PC-3 (cell line): ENCODE results near the gene NET1. TPM values are rescaled to one million over a fixed set of nuclear protein-coding genes. Genes with fewer than 3 reads are reported as not detected.

Experiments used
- ATAC-seq: fragments of 200-7000 bp; cut with Tn5 transposase; 2 replicates; pipeline ENCODE4 v1.9.1; 2020; ENCODE audit warnings: mild to moderate bottlenecking, moderate library complexity
- BruUV-seq: library from RNA; stranded (reverse); fragments of 400-500 nt; replicated peaks from 2 replicates; lab custom pipeline; 2021; lab: Mats Ljungman, UMichigan
- CTCF ChIA-PET: fragments of 300-600 bp; sonication (Branson Sonifier 250); formaldehyde crosslinking; loops from one replicate; lab custom pipeline; 2022; ENCODE audit warnings: antibody characterized with exemption; lab: Charles Lee
- POLR2A ChIA-PET: fragments of 300-600 bp; sonication (Branson Sonifier 250); formaldehyde crosslinking; loops from one replicate; lab custom pipeline; 2022; ENCODE audit warnings: antibody characterized with exemption; ENCODE audit not compliant: unreplicated experiment; lab: Charles Lee
- DNase-seq: peaks from one replicate; pipeline ENCODE4 v3.0.0-alpha.2; 2015
- H2AFZ ChIP-seq: fragments of 300-600 bp; sonication (generic); 2 replicates; pipeline ENCODE4 v1.6.0; 2016; ENCODE audit warnings: antibody characterized with exemption, low read length
- H3F3A ChIP-seq: fragments of 300-600 bp; sonication (generic); one replicate; pipeline ENCODE4 v1.6.0; 2017; ENCODE audit warnings: antibody characterized with exemption, low read length, control low read depth, mild to moderate bottlenecking; ENCODE audit not compliant: unreplicated experiment
- H3K27ac ChIP-seq: fragments of 300-600 bp; sonication (generic); 2 replicates; pipeline ENCODE4 v1.5.1; 2016; ENCODE audit warnings: mild to moderate bottlenecking, low read length
- H3K27me3 ChIP-seq: fragments of 300-600 bp; sonication (generic); 2 replicates; pipeline ENCODE4 v1.6.1; 2016; ENCODE audit warnings: low read length, mixed read lengths
- H3K36me3 ChIP-seq: fragments of 300-600 bp; sonication (generic); 2 replicates; pipeline ENCODE4 v1.6.1; 2016; ENCODE audit warnings: low read depth, mixed run types, low read length, mixed read lengths
- H3K4me1 ChIP-seq: fragments of 300-600 bp; sonication (generic); 2 replicates; pipeline ENCODE4 v1.5.1; 2016; ENCODE audit warnings: low read length; ENCODE audit not compliant: insufficient read depth
- H3K4me2 ChIP-seq: fragments of 300-600 bp; sonication (generic); 2 replicates; pipeline ENCODE4 v1.6.0; 2016; ENCODE audit warnings: low read length
- H3K4me3 ChIP-seq: fragments of 300-600 bp; sonication (generic); 2 replicates; pipeline ENCODE4 v1.5.1; 2016; ENCODE audit warnings: mild to moderate bottlenecking, low read length, mixed read lengths
- H3K79me2 ChIP-seq: fragments of 300-600 bp; sonication (generic); 2 replicates; pipeline ENCODE4 v1.6.1; 2017; ENCODE audit warnings: low read length, mixed read lengths
- H3K9ac ChIP-seq: fragments of 300-600 bp; sonication (generic); 2 replicates; pipeline ENCODE4 v1.6.0; 2016; ENCODE audit warnings: mild to moderate bottlenecking, low read length
- H3K9me2 ChIP-seq: fragments of 300-600 bp; sonication (generic); replicated peaks from 2 replicates; pipeline ENCODE4 v1.6.1; 2016; ENCODE audit warnings: mixed run types, low read length, mixed read lengths
- H3K9me3 ChIP-seq: fragments of 300-600 bp; sonication (generic); 2 replicates; pipeline ENCODE4 v1.6.1; 2016; ENCODE audit warnings: low read length, mixed read lengths
- H4K20me1 ChIP-seq: fragments of 300-600 bp; sonication (generic); 2 replicates; pipeline ENCODE4 v1.6.1; 2016; ENCODE audit warnings: low read length, mixed read lengths
- CTCF ChIP-seq: fragments of 300-600 bp; sonication (generic); conservative IDR thresholded peaks from 2 replicates; pipeline ENCODE4 v1.5.1; 2017; ENCODE audit warnings: antibody characterized with exemption, low read depth, mild to moderate bottlenecking, low read length
- EZH2 ChIP-seq: fragments of 300-600 bp; sonication (generic); IDR thresholded peaks from one replicate; pipeline ENCODE4 v1.6.1; 2017; ENCODE audit warnings: antibody characterized with exemption, mild to moderate bottlenecking, low read length; ENCODE audit not compliant: unreplicated experiment
- EZH2phosphoT487 ChIP-seq: fragments of 300-600 bp; sonication (generic); IDR thresholded peaks from 2 replicates; pipeline ENCODE4 v1.6.1; 2018; ENCODE audit warnings: mild to moderate bottlenecking, antibody characterized with exemption, low read length, borderline replicate concordance
- intact Hi-C: fragments of 100-400 bp; cut with micrococcal nuclease; formaldehyde crosslinking; loops from 2 replicates; pipeline ENCODE4 v1.9.0; 2023
- total RNA-seq: library from RNA; depleted of rRNA; stranded (reverse); fragments of >200 nt; gene quantifications from 2 replicates; pipeline ENCODE4 v1.2.3, GENCODE V29; 2014

The NET1 gene
- total RNA-seq, 1 experiment from 2014 or later, result 88.2 TPM

- no peaks in the 10 kb centered on the region for H3K27me3 ChIP-seq
- intact Hi-C loops, result loop anchor here (1.0 to 5.0 kb wide), 2 partner anchors 100 to 166 kb away; no protein-coding TSS in a partner anchor
- H3K4me2 ChIP-seq, result peak overlapping the region; percentile 92
- H3K4me3 ChIP-seq, result peak overlapping the region; percentile 92
- H4K20me1 ChIP-seq, result peaks cover 37% of the 10 kb centered on the region
- no peak overlapping the region for H2AFZ ChIP-seq
- peak; percentile 88 for ATAC-seq
- ChIA-PET CTCF (interaction anchor here (0.6 to 0.9 kb wide), 3 partner anchors 49 to 674 kb away, joined by 3 read pairs; no protein-coding TSS in a partner anchor), POLR2A (interaction anchor here (0.6 to 1.2 kb wide), 11 partner anchors 10 to 367 kb away, joined by 3 to 8 read pairs (median 4); partner anchors contain the start of gene GDI2)
- no peaks in the 10 kb centered on the region for H3K9me3 ChIP-seq
- peaks cover 6% of the 10 kb centered on the region for H3F3A ChIP-seq
- peak overlapping the region; percentile 37; the same call in 1 of the 2 replicates for H3K27ac ChIP-seq
- H3K36me3 ChIP-seq, result peaks cover 8% of the 10 kb centered on the region
- peaks cover 78% of the 10 kb centered on the region for H3K79me2 ChIP-seq
- H3K9ac ChIP-seq, result peak overlapping the region; percentile 86
- no peaks in the 10 kb centered on the region for H3K9me2 ChIP-seq
- TF ChIP-seq CTCF (no peak), EZH2phosphoT487 (no peak), EZH2 (no peak)
- BruUV-seq, result no TSS peak
- peak; percentile 83 for DNase-seq
- peaks cover 8% of the 10 kb centered on the region; the same call in 1 of the 2 replicates for H3K4me1 ChIP-seq
Observed at GRCh38 chr10:5446390-5446926, 34.1 kb downstream of the NET1 start.

GRCh38 chr10:5447056-5447455, 34.7 kb downstream of the NET1 start:
- peaks cover 8% of the 10 kb centered on the region; the same call in 1 of the 2 replicates for H3K4me1 ChIP-seq
- no peak for ATAC-seq
- peaks cover 43% of the 10 kb centered on the region for H4K20me1 ChIP-seq
- peak overlapping the region; percentile 86 for H3K9ac ChIP-seq
- TF ChIP-seq EZH2phosphoT487 (no peak), EZH2 (no peak), CTCF (no peak)
- intact Hi-C loops, result loop anchor here (5.0 kb wide), 1 partner anchor 165 kb away; no protein-coding TSS in a partner anchor
- peak overlapping the region; percentile 37; the same call in 1 of the 2 replicates for H3K27ac ChIP-seq
- no peak overlapping the region for H2AFZ ChIP-seq
- peaks cover 6% of the 10 kb centered on the region for H3F3A ChIP-seq
- no peaks in the 10 kb centered on the region for H3K27me3 ChIP-seq
- H3K4me2 ChIP-seq, result peak overlapping the region; percentile 92
- no peak for DNase-seq
- peak overlapping the region; percentile 92 for H3K4me3 ChIP-seq
- H3K79me2 ChIP-seq, result peaks cover 84% of the 10 kb centered on the region
- CTCF ChIA-PET, result interaction anchor here (0.6 to 0.9 kb wide), 2 partner anchors 121 to 675 kb away, joined by 3 to 4 read pairs; no protein-coding TSS in a partner anchor
- BruUV-seq, result no TSS peak
- H3K9me2 ChIP-seq, result no peaks in the 10 kb centered on the region
- H3K9me3 ChIP-seq, result no peaks in the 10 kb centered on the region
- H3K36me3 ChIP-seq, result peaks cover 14% of the 10 kb centered on the region
- POLR2A ChIA-PET, result interaction anchor here (0.6 to 1.2 kb wide), 3 partner anchors 100 to 183 kb away, joined by 3 to 8 read pairs (median 7); no protein-coding TSS in a partner anchor
